GM18867 (cell line): Measurements from ENCODE around the gene HPDL.
"Not testable (repeated sequence)": the region's sequence is repeated elsewhere in the genome, so short reads cannot be mapped to it uniquely, and the experiment has no call there.

ENCODE experiments used
- ATAC-seq: cut with Tn5 transposase; IDR thresholded peaks from one replicate; pipeline ENCODE4 v1.9.1; 2021; ENCODE audit warnings: mild to moderate bottlenecking, moderate library complexity; ENCODE audit not compliant: unreplicated experiment

Gene HPDL

DNA sequence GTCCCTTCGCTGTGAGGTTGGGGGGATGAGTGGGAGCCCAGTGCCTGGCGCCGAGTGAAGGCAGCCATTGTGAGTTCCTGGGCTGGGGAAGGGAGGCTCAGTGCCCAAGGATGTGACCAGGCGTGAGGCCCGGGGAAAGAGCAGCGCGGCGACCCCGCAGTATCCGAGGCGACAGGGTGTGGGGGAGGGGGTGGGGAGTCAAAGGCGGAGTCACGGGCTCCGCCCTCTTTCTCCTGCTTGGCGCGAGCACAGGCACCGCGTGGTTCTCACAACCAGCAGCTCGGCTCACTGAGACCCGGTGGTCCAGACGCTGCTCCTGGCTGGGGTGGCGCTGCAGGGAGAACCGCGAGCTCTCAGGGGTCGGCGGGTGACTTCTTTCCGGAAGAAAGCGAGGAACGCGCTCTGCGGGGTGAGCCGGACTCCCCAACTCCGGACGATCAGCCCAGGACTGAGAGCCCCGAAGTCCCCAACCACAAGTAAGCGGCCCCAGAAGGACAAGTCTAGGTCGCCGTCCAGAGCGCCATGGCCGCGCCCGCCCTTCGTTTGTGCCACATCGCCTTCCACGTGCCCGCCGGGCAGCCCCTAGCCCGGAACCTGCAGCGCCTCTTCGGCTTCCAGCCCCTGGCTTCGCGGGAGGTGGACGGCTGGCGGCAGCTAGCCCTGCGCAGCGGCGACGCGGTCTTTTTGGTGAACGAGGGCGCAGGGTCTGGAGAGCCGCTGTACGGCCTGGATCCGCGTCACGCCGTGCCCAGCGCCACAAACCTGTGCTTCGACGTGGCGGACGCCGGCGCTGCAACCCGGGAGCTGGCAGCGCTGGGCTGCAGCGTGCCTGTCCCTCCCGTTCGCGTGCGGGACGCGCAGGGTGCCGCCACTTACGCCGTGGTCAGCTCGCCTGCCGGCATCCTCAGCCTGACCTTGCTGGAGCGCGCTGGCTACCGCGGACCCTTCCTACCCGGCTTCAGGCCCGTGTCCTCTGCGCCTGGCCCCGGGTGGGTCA lies at the start of gene HPDL:
TSS of gene HPDL (plus strand) at position 269 of the 997 bp plus-strand sequence. CDS start at position 523, 254 bp downstream.
- ATAC-seq, result no peak

DNA sequence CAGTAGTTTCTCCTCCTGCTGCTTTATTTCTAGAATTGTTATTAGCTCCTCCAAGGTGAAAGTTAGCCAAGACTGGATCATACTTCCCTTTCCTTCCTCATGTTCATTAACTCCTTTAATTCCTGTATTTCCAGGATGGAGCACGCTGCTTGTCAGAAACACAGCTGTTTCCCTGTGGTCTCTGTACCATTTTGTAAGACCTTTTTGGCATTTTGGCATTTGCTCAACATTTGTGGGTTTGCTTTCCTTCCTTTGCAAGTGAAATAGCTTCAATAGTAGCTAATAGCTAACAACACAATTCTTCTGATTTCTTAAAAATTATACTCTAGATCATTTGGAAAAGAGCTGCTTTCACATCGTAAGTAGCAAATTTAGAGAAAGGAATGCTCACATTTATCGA lies 44.3 kb upstream of the HPDL start:
- ATAC-seq, result no peak

DNA sequence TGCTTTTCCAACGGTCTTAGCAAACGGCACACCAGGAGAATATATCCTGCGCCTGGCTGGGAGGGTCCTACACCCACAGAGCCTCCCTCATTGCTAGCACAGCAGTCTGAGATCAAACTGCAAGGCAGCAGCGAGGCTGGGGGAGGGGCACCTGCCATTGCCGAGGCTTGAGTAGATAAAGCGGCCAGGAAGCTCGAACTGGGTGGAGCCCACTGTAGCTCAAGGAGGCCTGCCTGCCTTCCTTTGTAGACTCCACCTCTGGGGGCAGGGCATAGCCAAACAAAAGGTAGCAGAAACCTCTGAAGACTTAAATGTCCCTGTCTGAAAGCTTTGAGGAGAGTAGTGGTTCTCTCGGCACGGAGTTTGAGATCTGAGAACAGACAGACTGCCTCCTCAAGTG lies 41.8 kb upstream of the HPDL start:
- not testable (repeated sequence) for ATAC-seq

DNA sequence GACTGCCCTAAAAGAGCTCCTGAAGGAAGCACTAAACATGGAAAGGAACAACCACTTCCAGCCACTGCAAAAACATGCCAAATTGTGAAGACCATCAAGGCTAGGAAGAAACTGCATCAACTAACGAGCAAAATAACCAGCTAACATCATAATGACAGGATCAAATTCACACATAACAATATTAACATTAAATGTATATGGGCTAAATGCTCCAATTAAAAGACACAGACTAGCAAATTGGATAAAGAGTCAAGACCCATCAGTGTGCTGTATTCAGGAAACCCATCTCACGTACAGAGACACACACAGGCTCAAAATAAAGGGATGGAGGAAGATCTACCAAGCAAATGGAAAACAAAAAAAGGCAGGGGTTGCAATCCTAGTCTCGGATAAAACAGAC lies 40.2 kb upstream of the HPDL start:
- not testable (repeated sequence) for ATAC-seq

DNA sequence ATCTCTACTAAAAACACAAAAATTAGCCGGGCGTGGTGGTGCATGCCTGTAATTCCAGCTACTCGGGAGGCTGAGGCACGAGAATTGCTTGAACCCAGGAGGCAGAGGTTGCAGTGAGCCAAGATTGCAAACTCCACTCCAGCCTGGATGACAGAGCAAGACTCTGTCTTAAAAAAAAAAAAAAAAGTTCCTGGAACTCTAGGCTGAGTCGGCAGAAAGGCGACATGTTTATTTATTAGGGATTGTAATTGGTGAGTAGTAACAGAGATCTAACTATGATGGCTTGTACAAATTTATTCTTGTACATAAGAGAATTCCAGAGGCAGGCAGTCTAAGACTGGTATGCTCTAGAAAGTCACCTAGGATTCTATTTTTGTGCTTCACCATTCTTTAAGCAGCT lies 35.7 kb upstream of the HPDL start:
- not testable (repeated sequence) for ATAC-seq

DNA sequence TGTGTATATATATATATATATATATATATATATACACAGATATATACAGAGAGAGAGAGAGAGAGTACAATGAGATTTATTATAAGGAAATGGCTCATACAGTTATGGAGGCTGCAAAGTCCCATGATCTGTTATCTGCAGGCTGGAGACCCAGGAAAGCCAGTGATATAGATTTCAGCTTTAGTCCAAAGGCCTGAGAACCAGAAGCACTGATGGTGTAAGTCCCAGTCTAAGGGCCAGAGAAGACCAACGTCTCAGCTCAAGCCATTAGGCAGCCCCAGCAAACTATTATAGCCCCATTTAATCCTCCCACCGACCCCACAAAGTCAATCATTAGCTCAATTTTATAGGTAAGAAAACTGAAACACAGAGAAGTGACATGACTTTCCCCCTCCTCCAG lies 35.0 kb upstream of the HPDL start:
- ATAC-seq, result no peak

DNA sequence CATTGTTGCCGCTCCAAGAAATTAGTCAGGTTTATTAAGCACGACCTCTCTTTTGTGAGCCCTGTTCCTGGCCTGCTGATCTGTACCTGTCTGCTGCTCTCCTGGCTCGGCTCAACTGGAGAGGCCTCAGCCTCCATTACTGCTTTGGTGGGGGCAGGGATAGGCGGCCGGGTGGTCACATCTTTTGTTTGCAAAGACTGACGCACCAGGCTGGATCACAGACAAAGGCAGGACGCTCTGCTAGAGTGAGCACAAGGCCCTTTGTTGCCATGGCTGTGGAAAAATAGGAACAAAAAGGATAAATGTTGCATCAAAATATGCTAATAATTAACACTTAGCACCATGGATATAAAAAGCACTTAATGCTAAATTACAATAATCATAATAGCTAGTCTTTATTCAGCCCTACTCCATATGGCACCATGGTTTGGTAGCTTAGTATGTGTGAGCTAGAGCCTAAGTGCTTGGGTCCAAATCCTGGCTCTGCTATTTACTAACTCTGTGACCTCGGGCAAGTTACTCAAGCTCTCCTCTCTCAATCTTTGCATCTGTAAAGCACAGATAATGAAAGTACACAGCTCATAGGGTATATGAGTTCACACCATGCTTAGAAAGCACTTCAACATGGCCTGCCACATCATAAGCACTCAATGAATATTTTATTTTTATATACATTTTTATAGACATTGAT lies 28.9 kb upstream of the HPDL start:
- no peak for ATAC-seq

DNA sequence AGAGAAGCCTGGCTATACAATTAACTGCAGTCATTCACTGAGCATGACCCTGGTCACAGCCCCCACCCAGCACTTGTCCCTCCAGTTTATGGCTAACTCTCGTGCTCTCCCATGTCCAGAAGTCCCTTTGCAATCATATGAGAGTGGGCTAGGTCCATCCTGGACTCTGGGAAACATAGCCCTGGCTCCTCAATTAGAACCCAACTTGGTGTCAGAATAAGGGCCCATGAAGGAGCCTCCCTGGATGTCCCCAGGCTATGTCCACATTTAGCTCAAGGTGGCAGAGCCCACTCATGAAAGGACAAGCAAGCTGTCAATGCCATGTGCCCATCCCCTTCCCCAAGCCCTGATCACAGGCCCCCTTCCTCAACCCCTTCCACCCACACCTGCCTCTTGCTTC lies 27.4 kb upstream of the HPDL start:
- no peak for ATAC-seq

DNA sequence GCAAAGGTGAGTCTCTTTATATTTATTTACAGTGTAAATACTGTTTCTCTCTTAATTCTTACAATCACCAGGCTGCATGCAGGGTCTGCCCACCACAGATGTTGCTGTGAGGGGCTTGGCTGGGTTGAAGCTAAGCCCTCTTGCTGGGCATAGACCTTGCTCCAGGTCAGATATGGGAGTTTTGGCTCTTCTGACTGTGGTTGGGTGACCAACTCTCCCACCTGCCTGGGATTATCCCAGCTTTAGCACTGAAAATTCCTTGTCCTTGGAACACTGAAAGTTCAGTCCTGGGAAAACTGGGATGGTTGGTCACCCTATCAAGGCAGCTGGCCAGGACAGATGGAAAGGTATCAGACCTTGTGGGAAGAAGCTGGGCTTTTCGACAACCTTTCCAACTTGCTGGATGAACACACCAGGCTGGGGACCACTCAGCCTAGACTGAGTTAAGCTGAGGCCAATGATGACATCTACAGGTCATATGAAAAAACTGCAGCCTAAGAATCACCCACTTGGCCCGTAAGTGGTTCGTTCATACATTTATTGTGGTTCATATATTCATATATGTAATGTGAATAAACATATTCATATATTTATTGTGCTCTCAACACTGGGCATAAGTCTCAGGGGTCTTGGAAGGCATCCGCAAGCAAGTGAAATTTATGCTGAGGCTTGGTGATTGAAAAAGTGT lies 26.6 kb upstream of the HPDL start:
- no peak for ATAC-seq

DNA sequence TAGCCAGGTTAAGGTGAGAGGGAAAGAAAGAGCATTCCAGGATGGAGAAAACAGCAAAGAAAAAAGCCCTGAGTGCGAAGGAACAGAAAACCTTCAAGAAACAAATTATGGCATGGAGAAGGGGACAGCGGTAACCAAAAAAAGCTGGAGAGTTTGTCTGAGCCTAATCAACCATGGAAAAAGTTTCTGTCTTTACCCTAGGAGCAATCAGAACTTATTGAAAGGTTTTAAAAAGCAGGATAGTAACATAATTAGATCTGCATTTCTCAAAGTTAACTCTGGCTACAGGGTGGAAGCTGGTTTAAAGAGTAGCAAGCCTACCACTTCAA lies 26.1 kb upstream of the HPDL start:
- no peak for ATAC-seq

DNA sequence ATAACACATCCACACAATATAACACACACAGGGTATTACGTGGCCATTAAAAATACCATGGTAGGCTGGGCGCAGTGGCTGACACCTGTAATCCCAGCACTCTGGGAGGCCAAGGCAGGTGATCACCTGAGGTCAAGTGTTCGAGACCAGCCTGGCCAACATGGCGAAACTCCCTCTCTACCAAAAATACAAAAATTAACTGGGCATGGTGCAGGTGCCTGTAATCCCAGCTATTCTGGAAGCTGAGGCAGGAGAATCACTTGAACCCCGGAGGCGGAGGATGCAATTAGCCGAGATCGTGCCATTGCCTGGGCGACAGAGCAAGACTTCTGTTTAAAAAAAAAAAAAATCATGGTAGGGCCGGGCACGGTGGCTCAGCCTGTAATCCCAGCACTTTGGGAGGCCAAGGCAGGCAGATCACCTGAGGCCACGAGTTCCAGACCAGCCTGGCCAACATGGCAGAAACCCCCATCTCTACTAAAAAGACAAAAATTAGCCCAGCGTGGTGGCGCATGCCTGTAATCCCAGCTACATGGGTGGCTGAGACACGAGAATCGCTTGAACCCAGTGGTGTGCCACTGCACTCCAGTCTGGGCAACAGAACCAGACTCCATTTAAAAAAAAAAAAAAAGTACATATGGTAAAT lies 24.1 kb upstream of the HPDL start:
- no peak for ATAC-seq

DNA sequence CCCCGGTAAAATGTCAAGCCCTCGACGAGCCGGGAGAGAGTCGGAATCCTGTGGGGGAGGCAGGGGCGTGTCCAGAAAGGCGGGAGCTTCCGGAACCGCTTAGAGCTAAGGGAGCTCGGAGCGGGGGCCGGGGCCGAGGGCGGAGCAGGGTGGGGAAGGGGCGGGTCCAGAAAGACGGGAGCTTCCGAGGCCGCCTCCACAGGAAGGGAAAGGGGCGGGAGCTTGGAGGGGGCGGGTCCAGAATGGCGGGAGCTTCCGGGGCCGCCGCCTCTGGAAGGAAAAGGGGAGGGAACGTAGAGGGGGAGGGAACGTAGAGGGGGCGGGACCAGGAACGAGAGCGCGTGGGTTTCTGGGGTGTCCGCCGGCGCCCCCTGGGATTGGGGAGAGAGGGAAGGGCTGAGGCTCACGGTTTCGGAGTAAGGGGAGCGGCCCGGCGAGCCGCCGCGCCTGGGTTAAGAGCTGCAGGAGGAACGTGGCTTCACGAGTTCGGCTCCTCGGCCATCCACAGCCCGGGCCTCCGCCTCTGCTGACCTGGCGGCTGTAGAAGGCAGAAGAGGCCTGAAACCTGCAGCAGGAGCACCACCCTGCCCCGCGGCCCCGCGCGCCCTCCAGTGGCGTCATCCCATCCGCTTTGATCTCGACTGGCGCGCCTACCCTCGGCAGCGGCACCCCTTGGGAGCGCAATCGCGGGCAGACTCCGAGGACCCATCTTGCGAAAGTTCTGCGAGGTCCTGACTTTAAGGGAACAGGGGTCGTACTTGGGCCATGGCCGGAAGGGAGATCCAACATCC lies 23.0 kb upstream of the HPDL start:
- peak; percentile 71 for ATAC-seq

DNA sequence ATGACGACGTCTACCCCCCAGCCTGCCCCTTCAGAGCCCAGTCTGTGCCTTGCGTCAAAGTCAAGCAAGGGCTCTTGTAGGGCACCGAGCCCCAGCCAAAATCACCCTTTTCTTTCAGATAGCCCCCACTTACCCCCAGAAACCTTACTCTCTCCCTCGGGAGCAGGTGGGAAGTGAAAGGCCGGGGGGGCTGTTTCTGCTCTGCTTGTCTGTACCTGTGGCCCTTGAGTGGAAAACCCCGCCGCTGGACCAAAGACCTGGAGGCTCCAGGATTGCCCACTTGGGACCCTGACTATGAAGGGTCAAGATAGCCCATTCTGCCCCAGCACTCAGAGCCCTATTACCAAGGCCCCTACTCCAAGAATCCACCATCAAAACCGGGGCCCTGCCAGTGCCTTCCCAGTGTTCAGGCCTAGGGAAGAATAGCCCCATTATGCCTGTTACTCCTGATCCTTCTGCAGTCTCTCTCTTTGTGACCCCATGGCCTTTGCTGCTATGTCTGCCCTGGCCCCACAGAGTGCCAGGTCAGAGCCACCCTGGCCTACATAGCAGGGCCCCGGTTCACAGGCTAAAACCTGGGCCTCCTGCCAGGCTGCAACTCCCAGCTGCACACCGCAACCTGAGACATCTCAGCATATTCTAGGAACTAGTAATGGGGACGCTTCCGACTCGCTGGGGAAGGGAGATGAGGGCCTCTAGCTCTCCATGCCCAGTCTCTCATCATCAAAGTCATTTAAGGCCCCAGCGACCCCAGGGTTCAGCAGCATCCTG lies 22.2 kb upstream of the HPDL start:
- ATAC-seq, result no peak

DNA sequence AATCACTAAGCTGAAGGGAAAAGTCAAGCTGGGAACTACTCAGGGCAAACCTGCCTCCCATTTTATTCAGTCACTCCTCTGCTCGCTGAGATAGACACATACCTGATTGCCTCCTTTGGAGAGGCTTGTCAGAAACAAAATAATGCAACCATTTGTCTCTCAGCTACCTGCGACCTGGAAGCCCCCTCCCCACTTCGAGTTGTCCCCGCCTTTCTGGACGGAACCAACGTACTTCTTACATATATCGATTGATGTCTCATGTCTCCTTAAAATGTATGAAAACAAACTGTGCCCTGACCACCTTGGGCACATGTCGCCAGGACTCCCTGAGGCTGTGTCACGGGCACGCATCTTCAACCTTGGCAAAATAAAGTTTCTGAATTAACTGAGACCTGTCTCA lies 21.5 kb upstream of the HPDL start:
- no peak for ATAC-seq

DNA sequence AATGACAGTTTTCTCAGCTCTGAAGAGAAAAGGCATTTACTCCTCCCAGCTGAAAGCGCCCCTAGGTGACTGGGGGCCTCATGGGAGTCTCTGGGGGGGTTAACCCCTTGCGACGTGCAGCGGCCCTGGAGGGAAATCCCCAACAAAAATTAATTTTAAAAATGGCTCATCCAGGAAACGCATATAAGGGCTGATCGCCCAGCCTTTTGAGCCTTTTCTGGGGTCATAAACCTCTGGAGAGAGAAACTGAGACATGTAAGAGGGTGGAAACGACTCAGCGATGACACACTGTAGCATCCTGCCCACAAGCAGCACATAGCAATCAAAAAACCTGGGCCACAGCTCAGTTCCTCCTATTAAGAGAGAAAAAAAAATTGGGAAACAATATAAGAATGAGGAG lies 20.4 kb upstream of the HPDL start:
- no peak for ATAC-seq

DNA sequence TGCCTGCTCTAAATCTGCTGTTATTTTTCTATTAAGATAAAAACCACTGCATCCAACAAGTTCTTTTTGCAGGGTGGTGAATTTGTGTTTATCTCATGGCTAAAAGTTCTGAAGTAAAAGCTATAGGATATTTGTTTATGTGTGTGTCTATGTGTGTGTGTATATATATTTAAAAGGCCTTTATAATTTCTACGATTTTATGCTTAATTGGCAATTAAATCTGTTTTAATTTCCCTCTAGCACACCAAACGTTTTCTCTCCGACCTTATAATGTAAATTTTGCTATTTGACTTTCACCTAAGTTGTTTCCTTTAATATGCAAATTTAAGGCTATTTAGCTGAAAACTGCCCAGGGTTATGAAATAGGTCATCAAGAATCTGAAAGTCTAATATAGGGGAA lies 19.8 kb upstream of the HPDL start:
- ATAC-seq, result no peak

DNA sequence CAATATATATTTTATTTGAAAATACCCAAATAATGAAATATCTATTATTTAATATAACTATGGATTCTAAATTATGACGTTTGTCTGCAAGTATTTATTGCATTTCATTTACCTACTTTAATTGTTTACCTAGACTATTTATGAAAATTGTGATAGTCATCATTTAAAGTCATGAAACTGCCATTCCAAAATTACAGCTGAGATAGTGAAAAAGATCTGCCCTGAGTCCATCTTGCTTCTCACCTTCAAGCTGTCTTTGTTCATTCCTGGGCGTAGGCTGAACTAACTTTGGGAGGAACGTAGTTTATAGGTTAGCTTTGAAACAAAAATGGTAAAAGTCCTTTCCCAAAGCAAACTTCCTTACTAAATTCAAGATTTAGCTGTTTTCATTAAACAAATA lies 12.4 kb upstream of the HPDL start:
- ATAC-seq, result no peak

DNA sequence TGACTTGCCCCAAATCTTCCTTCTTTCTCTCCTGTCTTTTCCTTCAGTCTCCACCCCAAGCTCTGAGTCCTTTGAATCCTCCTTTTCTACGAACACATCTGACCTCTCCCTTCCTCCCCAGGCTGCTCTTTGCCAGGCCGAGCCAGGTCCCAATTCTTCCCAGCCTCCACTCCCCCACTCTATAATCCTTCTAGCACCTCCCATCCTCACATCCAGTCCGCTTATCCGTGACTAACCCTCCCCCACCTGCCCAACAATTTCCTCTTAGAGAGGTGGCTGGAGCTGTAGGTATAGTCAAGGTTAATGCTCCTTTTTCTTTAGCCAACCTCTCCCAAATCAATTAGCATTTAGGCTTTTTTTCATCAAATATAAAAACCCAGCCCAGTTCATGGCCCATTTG lies 9.5 kb upstream of the HPDL start:
- ATAC-seq, result no peak

DNA sequence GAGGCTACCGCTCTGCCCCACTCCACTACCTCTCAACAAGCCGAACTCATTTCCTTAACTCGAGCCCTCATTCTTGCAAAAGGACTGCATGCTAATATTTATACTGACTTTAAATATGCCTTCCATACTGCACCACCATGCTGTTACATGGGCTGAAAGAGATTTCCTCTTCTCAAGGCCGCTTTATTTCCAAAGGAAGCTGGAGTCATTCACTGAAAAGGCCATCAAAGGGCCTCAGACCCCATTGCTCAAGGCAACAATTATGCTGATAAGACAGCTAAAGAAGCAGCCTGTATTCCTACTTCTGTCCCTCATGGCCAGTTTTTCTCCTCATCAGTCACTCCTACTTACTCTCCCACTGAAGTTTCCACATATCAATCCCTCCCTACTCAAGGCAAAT lies 6.9 kb upstream of the HPDL start:
- no peak for ATAC-seq

DNA sequence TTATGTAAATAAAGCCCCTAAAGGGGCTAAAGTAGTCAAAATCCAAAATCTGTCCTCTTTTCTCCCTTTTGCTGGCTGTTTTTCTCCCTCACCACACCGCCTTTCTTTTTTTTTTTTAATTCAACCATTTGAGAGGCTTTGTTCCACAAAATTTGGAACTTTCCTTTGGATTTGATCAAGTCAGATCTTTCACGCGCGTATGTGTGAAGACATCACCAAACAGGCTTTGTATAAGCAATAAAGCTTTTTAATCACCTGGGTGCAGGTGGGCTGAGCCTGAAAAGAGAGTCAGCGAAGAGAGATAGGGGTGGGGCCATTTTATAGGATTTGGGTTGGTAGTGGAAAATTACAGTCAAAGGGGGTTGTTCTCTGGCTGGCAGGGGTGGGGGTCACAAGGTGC lies 5.3 kb upstream of the HPDL start:
- ATAC-seq, result no peak
